HG03558 (cell line): ENCODE measurements around the gene COX6B1.

ENCODE experiments used
- ATAC-seq: cut with Tn5 transposase; IDR thresholded peaks from one replicate; pipeline ENCODE4 v1.9.1; 2021; ENCODE audit warnings: moderate number of reproducible peaks; ENCODE audit not compliant: unreplicated experiment; ENCODE audit errors: extremely low read depth

Gene COX6B1

DNA sequence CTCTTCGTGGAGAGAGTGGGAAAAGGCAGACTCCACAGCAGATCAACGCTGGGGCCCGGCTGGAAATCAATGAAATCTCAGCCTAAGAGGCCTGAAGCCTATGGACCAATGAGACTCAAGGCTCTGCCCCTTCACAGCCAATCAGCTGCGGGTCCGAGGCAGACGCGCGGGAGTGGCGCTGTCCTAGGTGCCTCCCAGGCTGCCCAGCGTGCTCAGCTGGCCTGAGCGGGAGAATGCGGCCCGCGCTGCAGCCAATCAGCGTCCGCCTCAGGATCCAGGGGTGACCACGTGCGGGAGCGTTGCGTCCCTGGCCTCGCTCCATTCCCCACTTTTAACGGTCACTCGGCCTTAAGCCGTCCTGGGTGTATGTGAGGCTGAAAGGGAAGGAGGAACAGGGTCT, 56.1 kb downstream of the COX6B1 start, which contains the start of gene ZBTB32:
ZBTB32 (plus strand) TSS at position 341 of the 400 bp plus-strand sequence. CDS start 10,069 bp downstream, outside the sequence.
- no peak for ATAC-seq
